GM19452 (cell line): ENCODE results near the gene IL37.
A peak's percentile ranks its signal among the peaks of the same experiment; 100 is the strongest.

ENCODE experiments used
- ATAC-seq: cut with Tn5 transposase; IDR thresholded peaks from one replicate; pipeline ENCODE4 v1.9.1; 2021; ENCODE audit not compliant: unreplicated experiment

IL37 gene, protein sequence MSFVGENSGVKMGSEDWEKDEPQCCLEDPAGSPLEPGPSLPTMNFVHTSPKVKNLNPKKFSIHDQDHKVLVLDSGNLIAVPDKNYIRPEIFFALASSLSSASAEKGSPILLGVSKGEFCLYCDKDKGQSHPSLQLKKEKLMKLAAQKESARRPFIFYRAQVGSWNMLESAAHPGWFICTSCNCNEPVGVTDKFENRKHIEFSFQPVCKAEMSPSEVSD

GRCh38 chr2:112910865-112911264 is at the start of gene IL37:
Gene IL37, plus strand, starts transcription at chr2:112911165. Its CDS starts 1,848 bp downstream, at chr2:112913013.
- no peak for ATAC-seq

DNA sequence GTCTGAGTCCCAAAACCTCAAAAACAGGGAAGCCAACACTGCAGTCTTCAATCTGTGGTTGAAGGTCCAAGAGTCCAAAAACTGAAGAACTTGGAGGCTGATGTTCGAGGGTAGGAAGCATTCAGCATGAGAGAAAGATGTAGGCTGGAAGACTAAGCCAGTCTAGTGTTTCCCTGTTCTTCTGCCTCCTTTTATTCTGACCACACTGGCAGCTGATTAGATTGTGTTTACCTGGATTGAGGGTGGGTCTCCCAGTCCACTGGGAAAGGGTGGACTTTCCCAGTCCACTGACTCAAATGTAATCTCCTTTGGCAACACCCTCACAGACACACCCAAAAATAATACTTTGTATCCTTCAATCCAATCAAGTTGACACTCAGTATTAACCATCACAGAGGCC is 46.9 kb upstream of the IL37 start:
- no peak for ATAC-seq

- no peak for ATAC-seq
Measured at GRCh38 chr2:112866128-112866835, 44.7 kb upstream of the IL37 start.

DNA sequence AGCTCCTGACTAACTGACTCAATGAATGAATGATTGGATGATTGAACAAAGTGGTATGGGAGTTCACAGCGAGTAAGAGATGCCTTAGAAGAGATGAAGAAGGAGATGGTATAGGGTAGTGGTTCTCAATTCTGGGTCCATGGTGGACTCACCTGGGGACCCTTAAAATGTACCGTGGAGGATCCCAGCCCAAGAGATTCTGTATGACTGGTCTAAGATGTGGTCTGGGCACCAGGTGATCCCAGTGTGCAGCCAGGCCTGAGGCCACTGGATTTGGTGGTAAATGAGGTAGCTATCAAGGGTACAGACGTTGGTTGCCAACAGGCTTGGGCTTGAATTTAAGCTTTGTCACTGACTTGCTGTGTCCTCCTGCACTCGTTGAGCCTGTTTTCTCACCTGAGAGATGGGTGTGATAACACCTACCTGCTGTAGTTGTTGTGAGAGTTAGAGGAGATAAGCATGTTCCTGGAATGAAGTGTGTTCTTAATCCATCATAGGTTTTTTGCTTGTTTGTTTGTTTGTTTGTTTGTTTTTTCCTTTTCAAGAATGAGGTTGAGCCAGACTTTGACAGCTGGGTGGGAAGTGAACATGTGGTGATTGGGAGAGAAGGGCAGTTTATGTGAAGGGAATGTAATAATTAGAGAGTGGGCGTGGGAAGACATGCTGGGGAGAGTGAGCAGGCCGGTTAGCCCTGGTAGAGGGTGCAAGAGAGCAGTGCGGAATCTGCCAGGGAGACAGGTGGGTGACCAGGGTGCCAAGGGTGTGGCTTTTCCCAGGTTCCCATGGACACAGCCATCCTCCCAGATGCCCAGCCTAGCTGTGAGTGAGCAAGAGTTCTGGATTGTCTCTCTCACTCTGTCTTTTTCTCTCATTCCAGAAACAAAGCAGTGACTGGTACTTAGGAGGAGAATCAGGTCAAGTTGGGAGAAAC is 43.0 kb upstream of the IL37 start:
- no peak for ATAC-seq

DNA sequence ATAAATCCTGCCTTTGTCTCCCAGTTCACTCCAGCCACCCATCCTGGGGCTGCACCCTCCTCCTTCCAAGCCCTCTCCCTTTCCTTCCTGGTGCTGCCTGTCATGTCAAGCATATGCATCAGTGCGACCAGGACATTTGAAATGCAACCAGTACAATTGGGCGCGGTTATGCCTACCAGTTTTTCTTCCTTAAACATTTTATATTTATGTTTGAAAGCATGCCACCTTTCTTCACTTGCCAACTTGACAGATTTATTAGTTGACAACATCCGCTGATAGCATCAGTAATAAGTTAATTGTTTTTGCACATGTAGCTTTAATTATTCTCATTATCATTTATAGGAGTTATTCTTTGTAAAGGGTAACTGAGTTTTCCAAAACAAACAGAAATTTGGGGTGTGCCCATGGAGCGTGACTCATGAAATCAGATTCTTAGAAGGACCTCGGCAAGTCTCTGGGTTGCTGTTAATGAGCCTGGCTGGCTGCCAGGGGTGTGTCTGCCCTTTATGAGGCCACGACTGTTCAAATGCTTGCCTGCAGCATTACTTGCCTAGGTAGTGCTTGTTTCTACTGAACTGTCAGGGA is 41.6 kb upstream of the IL37 start:
- no peak for ATAC-seq

DNA sequence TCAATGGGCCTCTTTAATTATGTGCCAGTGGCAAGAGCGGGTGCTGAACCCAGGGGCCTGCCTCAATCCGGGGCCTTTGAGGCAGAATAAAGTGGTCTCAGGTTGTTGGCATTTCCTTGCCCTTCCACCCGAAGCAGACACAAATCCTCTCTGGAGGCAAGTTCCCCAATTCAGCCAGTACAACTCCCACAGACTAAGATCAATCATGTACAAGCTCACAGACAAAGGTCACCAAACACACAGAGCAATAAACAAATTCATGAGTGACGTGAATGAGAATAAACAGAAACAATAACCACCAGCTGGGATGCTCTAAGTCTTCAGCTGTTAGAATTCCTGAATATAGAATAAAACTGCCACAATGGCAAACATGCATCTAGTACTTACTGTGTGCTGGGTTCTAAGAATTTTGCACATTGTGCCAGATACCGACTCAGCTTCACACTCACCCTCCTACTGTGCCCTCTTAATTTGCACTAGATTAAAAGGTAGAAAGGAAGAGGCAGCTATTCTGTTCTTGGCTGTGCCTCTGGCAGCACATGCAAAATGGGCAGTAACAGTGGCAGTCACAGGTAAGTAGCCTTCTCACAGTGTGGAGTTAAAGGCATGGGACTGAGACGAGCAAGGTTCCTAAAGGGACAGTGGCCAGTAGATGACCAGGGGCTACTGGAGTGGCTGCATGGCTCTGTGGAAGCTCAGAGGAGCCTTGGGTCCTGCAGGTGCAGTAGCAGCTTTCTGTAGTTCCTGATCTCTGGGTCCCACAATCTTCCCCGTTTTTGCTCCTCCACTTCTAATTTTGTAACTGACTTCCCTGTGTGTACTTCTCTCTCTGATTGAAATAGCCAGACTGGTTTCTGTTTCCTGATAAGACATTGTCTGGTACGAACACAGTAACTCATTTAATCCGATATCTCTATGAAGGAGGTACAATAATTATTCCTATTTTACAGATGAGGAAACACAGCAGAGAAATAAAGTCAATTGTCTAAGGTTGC is 39.8 kb upstream of the IL37 start:
- ATAC-seq: no peak

DNA sequence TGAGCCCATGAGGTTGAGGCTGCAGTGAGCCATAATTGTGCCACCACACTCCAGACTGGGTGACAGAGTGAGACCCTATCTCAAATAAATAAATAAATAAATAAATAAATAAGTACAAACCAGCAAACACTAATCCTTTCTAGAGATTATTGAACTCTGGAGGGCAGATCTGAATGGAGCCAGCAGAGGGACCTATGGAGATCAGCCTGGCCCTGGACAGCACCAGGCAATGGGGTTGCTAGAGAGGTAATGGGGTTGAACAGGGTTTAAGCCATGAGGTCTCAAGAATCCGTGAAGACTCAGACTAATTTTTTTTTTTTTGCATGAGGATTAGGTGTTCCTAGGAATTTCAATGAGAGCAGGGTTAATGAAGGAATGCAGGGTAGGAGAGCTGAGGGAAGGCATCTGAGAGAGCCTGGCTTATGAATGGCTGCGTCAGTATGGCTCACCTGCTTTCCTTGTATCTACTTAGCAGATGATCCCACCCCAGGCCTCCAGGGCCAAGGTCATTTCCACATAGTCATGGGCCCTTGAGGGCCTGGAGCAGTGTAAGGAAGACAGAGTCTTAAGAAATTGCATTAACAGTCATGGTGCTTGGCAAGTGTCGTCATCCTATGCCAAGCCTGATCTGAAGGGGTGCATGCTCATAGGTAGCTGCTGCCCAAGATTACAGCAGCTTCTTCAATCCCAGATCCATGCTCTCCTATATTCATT is 34.6 kb upstream of the IL37 start:
- no peak for ATAC-seq

- ATAC-seq: no peak
Measured at GRCh38 chr2:112876971-112877361, 34.0 kb upstream of the IL37 start.

- ATAC-seq: no peak
Measured at GRCh38 chr2:112877423-112877822, 33.5 kb upstream of the IL37 start.

DNA sequence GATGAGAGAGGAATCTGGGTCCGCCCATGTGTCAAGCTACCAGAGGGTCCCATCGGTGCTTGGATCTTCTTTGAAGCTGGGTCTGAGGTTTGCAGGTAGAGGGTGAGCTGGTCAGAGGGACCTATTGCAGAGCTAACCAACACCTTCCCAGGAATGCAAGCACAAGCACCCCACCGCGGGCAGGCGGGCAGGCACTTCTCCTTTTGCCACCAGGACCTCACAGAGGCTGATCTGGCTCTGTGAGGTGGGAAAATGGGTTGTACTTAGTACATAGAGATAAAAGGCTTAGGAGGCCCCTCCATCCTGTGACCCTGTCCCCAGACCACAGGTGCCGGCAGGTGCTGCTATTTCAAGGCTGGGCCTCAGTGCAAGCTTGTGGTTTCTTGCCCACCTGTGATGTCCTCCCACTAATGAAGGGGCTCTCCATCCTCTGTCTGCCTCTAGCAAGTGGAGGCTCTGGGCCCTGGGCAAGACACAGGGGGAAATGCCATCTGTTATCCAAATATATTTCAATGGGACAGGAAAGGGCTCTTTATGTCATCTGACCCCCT is 31.4 kb upstream of the IL37 start:
- no peak for ATAC-seq

GRCh38 chr2:112880091-112880531 is 30.9 kb upstream of the IL37 start:
- no peak for ATAC-seq

DNA sequence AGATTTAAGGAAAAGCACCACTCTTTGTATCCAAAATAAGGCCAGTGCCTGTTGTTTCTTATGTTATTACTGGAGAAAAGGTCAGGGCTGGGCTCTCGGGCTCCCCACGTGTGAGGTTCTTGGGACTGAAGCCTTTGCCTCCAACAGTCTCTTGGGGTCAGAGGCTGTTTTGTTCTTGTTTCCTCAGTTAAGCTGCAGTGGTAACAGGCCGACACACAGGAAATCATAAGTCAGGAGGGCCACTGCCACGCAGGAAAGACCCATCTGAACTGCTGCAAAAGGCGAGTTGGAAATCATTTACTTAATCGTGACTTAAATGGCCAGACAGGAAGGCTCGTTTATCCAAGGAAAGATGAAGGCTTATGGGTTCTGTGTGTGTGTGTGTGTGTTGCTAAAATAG is 30.3 kb upstream of the IL37 start:
- ATAC-seq: no peak

DNA sequence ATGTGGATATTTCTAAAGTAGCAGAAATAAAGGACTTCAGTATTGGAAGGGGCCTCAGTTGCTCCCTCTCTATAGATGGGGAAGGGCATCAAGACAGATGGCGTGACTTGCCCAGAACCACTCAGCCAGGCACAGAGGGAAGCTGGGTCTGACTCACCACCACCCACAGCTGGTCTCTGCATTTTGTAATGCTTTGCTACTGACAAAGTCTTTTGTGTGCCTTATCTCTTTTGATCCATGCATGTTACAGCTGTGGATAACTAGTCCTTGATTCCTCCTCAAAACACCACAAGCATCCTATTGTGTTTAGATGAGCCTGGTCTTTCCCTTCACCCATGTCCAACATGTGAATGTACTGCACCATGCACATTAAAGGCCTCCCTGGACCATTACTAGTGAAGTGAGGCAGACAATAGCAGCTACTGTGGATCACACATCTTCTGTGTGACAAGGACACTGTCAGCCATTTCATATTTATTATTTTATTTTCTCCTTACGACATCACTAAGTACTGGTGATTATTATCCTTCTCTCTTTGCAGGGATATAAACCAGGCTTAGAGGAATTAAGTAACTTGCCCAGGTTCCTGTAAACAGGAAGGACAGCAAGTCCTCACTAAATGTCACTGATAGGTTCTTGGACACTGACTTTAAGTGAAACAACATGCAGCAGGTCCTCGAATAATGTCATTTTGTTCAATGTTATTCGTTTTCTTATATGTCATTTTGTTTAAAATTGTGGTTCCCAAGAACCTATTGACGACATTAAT is 29.6 kb upstream of the IL37 start:
- peak; percentile 70 for ATAC-seq

- ATAC-seq: no peak
Measured at GRCh38 chr2:112883669-112884068, 27.3 kb upstream of the IL37 start.

DNA sequence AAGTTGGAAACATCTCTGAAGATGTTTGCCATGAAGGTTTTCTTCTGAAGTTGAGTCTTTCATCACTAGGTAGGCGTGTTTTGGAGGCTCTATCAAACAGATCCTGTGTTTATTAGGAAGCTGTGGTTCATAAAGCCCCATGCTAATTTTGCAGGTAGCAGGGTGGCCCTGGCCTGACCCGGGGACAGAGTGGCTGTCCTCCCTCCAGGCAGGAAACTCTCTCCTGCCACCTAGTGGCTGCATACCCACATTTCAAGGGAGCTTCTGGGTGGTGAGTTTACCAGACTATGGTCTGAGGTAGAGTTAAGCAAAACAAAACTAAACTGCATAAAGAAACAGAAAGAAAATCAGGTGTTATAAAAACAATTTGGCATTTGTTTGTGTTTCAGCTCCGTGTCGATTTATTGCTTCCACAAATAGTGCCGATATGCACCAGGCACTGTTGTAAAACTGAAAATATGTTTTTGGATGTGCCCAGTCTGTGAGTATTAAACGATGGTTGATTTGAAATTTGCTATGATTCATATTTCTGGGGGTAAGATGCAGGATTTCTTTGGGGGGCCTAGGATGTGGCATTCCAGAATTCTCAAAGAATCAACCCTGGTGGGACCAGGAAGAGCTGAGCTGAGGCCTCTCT is 26.0 kb upstream of the IL37 start:
- peak; percentile 53 for ATAC-seq

- no peak for ATAC-seq
Measured at GRCh38 chr2:112885506-112885902, 25.5 kb upstream of the IL37 start.

- ATAC-seq: no peak
Measured at GRCh38 chr2:112886291-112886690, 24.7 kb upstream of the IL37 start.
